ENCODE data around the gene KCTD4.

GRCh38 chr13:45231305-45231704 is 30.5 kb upstream of the KCTD4 start:
- TF ChIP-seq TAF1 (IDR thresholded peaks at IDR 0.05; ENCODE audit: low read depth): no peak
- no peak for TF ChIP-seq EP300 (IDR thresholded peaks at IDR 0.05; ENCODE audit: borderline replicate concordance)
- no peak for TF ChIP-seq TEAD4 (IDR thresholded peaks at IDR 0.05)
- no peak for TF ChIP-seq CEBPB (IDR thresholded peaks at IDR 0.05)
- TF ChIP-seq TCF12 (IDR thresholded peaks at IDR 0.05; ENCODE audit: low read depth): no peak
- no peak for TF ChIP-seq ZBTB7A (IDR thresholded peaks at IDR 0.05; ENCODE audit: low read depth)
- TF ChIP-seq NFIC (IDR thresholded peaks at IDR 0.05): no peak
